Activated CD4-positive, CD25-positive, alpha-beta regulatory T cell (primary cell): ENCODE results near the gene KRT13.
A peak's percentile ranks its signal among the peaks of the same experiment; 100 is the strongest.
"Not testable (repeated sequence)": the region's sequence is repeated elsewhere in the genome, so short reads cannot be mapped to it uniquely, and the experiment has no call there.

ENCODE experiments used
- DNase-seq, 4 experiments: peaks; one replicate each; lab custom pipeline; 2025; lab: John Stamatoyannopoulos, UW

Gene KRT13

DNA sequence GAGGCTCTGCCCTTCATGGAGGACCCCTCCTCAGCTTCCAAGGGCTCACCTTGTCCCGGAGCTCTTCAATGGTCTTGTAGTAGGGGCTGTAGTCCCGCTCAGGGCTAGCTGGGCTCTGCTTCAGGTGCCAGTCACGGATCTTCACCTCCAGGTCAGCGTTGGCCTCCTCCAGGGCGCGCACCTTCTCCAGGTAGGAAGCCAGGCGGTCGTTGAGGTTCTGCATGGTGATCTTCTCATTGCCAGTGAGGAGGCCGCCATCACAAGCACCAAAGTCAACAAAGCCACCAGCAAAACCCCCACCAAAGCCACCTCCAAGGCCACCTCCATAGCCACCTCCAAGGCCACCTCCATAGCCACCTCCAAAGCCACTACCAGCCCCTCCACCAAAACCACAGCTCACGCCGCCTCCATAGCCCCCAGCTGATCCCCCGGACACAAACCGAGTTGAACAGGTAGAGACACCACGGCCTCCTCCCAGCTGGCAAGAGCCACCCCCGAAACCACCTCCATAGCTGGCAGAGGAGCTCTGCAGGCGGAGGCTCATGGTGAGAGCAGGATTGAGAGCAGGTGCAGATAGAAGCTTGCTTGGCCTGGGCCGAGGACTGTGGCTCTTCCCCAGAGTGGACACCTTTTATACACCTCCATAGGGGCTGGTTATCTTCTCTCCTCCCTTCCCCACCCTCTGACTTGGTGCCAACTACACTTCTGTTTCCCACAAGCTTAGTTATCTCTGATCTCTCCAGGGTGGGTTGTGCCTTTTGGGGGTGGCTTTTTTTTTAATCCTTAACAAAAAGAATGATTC, at the start of gene KRT13:
KRT13 (minus strand) TSS at position 606 of the 802 bp plus-strand sequence; CDS start at position 544, 62 bp downstream.
- DNase-seq: no peak

DNA sequence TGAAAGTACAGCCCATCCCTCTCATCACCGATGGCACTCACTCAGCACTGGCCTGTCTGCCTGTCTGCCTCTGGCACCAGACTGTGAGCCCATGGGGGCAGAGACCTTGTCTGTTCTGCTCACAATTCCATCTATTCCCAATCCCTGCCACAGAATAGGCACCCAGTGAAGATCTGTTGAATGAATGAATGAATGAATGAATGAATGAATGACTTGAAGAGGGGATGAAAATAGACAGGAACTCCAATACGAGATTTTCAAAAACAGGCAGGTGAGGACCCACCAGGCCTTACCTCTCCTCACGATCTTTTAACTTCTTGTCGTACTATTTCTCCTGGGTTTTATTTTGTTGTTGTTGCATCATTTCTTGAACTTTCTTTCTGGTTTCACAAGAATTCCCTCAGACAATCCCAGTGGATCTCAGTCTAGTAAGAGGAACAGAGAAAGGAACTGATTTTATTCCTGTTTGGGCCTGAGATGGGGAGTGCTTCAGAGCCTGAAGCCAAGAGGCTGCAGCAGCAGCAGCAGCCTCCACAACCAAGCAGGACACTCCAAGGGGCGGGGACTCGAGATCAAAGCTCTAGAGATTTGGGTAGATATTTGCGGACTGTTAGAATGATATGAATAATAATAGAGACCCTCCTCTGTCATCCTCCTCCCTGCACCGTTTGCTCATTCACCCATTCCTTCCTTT, 48.7 kb upstream of the KRT13 start:
- DNase-seq: no peak

DNA sequence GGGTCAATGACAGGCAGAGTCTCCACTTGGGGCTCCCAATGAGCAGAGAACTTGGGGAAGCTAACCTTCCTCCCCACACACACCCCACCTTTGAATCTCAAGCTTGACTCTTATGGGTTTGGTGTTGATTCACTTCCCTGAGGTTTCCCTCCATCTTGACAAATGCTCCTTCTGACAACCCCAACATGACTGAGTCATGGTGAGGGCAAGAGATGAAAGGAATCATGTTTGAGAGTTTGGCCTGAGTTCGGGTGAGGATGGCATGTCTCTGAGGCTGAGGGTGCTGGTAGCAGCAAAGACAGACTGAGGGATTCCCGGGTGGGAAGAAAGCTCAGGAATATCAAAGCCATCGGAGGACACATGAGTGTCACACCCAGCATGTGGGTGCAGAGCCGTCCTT, 47.8 kb upstream of the KRT13 start:
- DNase-seq: no peak

DNA sequence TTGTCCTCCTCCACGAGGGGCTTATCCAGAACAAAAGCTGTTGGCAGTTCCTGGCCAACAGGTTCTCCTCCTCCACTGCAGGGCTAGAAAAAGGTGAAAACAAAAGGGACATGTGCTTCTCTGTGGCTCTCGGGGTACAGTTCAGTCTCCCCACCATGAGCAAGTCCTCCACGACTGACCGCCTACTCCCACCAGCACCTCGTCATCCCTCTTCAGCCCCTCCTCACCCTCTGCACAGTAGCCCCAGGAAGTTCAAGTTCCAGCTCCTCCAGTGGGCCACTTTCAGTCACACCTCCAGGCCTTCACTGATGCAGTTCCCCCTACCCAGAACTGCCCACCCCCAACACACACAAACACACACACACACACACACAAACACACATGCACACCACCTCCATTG, 47.0 kb upstream of the KRT13 start:
- no peak for DNase-seq

DNA sequence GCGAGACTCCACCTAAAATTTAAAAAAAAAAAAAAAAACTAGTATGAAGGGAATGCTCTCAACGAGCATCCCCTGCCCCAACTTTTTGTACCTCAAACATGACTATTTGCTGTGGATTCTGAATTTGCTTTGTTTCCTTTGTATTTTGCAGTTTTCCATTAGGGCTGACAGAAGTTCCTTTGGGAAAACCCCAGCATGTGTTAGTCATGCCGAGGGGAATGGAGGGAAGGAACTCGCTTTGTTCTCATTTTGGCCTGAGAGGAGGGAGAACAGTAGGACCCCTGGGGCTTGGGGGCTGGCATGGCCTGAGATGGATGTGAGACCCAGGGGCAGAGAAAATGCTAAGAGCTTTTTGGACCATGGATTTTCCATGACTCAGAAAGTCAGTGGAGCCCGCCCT, 46.0 kb upstream of the KRT13 start:
- DNase-seq: no peak

- DNase-seq: no peak
Observed at GRCh38 chr17:41549596-41550039, 44.2 kb upstream of the KRT13 start.

- peak; percentile 62 to 70 (median 68) for DNase-seq
Observed at GRCh38 chr17:41548844-41549595, 43.6 kb upstream of the KRT13 start.

DNA sequence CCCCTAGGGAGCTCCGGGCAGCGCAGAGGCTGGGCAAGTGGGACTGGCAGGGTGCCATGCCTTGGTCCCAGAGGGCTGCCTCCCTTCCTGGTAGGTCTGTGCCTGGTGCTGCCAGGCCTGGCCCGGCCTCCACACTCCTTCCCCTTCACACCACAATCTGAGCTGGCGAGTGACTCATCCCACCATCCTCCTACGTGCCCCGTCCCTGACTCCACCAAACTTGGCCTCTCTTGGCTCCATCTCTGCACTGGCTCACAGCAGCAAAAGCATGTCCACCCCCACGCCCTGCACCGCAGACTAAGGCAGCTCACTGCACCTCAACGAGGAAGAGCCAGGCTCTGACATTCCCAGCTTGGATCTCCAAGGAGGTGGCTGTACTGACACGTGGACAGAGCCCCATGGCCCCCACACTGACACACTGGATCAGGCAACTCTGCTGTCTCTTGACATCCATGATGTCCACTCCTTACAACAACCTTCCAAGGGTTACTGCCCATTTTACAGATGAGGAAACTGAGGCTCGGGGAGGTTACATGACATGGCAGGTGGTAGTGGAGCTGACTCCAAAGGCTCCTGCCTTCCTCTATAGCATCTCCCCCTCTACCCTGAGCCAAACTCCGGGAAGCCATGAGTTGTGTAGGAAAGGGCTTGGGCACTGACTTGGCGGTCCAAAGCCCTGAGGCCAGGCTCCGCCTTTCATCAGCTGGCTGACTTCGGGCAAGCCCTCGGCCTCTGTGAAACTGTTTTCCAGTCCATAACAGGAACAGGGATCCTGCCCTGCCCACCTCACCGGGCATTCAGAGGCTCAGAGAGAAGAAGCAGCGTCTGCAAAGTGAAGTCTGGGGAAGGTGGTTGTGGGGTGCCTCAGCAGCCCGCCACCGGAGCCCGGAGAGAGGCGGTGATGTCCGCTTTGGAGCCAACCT, 42.8 kb upstream of the KRT13 start:
- peak in 2 of 4 experiments; percentile 23 to 40 for DNase-seq

DNA sequence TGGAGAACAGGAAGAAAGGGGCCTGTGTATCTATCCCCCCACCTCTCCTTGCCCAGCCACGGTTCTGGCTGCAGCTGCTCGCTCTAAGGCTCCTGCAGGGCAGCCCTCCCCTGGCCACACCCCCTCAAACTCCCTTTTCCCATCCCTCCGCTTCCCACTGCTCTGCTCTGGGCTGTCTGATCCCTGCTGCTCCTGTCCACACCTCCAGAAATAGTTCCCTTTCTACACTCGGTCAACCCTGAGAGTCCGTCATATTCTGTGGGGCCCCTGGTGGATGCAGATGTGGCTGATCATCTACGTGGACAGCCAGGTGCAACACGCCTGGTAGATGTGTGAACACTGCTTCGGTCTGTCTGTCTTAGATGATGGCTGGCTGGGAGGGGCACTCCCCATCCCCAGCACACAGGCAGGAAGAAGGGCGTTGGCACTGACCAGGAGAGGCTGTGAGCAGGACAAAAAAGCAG, 42.0 kb upstream of the KRT13 start:
- DNase-seq: no peak

- DNase-seq: no peak
Observed at GRCh38 chr17:41546819-41547218, 41.4 kb upstream of the KRT13 start.

DNA sequence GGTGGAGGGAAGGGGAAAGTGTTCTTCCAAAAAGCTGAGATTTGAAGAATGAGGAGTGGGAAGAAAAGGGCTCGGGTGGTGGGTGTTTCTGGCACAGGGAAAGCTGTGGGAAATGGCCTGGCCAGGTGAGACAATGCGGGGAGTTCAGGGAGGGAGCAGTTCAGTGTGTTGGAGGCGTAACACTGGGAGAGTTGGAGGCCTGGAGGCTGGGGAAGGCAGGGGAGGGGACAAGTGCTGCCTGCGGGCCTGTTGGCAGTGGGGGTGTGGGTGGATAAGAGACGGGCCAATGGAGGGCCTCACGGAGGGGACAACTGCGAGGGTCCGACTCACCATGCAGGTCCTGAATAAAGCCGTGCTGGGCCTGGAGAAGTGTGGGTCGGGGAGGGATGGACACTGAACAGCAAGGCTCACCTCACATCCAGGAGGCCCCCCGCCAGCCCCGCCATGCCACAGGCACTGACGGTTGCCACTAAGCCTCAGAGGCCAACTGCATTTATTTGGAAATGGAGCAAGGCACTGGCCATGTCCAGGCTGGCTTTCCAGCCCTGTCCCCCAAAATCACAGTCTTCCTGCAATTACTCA, 40.5 kb upstream of the KRT13 start:
- no peak for DNase-seq

DNA sequence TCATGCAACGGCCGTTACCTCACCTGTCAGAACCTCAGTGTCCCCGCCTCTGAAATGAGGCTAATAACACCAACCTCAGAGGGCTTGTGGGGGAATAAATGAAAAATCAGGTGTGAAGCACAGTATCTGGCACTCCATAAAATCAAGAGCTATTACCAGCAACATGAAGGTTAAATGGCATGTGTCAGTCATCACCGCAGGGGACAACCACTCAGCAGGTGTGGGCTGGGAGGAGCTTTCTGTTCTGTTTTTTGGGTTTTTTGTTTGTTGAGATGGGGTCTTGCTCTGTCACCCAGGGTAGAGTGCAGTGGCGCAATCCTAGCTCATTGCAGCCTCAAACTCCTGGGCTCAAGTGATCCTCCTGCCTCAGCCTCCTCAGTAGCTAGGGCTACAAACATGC, 39.5 kb upstream of the KRT13 start:
- DNase-seq: no peak

- DNase-seq: no peak
Observed at GRCh38 chr17:41544491-41544892, 39.1 kb upstream of the KRT13 start.

DNA sequence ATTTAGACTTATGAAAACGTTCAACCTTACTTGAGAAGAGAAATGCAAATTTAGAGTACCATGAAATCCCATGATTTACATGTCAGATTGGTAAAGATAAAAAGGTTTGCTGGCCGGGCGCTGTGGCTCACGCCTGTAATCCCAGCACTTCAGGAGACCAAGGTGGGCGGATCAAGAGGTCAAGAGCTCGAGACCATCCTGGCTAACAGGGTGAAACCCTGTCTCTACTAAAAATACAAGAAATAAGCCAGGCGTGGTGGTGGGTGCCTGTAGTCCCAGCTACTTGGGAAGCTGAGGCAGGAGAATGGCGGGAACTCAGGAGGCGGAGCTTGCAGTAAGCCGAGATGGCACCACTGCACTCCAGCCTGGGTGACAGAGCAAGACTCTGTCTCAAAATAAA, 37.4 kb upstream of the KRT13 start:
- not testable (repeated sequence) for DNase-seq

- no peak for DNase-seq
Observed at GRCh38 chr17:41542357-41542756, 36.9 kb upstream of the KRT13 start.

DNA sequence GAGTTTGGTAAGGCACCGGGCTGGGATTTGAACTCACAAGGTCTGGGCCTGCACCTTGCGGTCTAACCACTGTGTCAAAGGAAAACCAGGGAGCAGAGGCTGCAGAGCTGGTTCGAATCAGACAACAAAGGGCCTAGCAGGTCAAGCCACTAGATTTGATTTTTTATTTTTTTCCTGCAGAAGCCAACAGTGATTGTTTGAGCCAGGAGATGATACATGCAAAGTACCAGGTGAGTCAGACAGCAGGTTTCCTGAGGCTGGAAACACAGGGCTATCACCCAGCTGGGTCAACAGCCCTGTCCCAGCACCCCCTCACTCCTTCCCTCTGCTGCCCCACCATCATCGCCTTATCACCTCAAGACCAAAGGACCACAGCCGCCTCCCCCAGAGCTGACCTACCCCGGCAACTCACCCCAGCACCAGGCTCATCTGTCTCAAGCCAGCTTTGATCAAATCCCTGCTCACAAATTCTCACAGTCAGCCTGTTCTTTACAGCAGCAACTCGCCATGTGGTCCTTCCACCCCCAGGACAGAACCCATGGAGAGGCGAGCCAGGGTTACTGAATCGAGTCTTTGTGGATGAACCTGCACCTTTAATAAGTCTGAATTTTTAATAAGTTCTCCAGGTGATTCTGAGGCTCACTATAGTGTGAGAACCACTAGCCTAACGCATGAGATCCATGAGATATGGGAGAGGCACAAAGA, 35.7 kb upstream of the KRT13 start:
- no peak for DNase-seq

DNA sequence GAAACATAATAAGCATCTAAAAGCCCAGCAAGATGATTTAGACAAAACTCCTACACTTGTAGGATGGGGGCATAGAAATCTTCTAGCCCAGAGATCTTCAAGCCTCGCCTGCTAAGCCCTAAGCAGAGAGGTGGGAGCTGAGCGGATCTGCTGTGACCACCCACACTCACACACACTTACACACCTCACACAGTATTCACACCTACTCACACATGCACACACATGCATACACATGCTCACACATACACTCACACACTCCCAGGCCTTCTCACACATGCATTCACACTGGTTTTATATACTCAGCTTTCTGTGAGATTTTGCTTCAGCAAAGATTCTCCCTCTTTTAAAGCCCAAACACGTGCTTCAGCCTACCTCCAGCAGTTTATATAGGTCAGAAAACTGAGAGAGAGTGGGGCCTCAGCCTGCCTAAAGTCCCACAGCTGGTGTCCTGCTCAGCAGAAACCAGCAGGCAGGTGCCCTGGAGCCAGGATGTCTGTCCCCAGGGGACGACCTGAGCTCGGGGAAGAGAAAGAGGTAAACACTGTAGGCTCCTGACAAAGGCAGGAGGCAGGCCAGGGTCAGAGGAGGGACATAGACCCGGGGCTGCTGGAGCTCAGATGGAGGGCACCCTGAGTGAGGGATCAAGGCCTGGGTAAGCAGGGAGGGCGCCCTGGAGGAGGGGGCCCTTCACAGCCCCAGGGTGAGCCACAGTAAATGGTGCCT, 34.7 kb upstream of the KRT13 start:
- no peak for DNase-seq

DNA sequence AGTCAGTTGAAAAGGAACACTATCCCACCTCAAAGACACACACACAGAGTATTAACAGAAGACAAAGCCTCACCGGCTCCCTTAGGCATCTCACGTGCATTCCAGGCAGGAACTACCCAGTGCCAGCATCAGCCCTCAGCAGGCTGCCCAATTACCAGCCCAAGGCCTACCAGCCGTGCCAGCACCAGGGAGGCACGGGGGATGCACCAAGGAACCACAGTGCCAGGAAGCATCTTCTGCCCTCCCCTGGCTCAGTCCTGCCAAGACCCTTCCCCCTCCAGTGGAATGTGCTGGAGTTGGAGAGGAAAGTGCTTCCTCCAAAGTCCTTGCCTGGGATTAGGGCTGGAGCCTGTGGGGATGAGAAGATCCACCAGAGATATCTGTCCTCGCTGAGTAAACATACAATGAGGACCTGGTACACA, 33.7 kb upstream of the KRT13 start:
- DNase-seq: no peak

- no peak for DNase-seq
Observed at GRCh38 chr17:41538565-41538991, 33.2 kb upstream of the KRT13 start.

DNA sequence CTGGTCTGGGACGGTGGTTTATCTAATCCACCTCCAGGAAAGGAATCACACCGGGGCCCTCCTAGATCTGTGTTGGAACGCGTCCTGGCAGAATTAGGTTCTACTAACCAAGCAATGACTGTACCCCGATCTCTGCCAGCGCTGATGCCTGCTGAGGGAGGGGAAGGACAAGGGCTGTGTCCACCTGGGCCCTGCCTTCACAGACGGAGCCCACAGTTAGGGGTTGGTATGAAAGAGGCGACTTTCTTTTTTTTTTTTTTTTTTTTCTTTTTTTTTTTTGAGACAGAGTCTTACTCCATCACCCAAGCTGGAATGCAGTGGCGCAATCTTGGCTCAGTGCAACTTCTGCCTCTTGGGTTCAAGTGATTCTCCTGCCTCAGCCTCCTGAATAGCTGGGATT, 32.6 kb upstream of the KRT13 start:
- DNase-seq: no peak
